ENCODE data around the gene WAPL.
"Not testable (repeated sequence)": the region's sequence is repeated elsewhere in the genome, so short reads cannot be mapped to it uniquely, and the experiment has no call there.

The WAPL gene

DNA sequence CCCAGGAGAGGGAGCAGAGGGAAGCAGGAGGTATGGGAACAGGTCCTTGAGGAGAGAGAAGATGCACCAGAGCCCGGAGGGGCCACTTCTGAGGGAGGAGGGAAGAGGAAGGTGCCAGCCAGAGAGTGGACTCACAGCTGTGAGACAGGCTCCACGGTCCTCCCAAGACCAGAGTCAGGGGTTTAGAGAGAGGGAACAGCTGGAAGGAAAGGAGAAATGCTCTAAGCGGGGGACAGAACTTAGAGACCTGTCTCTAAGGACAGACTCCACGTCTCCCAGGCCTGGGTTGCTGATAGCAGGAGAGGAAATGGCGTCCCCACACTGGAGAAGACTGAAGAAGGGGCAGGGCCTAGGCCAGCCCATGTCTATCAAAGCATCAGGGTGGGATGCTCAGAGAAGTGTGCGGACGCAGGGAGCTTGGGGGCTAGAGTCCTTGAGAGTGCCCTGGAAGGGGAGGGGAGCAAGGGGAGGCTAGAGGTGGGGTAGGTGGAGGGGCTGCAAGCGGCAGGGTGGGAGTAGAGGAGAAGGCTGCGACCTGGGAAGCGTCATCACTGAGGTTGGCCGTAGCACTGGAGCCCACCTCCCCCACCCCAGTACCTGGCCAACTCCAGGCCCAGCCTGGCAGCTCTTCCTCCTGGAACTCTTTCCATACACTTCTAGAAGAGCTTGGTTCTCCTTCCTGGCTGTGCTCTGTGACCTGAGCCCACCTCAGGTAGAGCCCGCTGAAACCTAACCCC, 129.4 kb downstream of the WAPL start:
- no peak overlapping the region for H3K4me3 ChIP-seq (ENCODE audit: control insufficient read depth, low read depth, low read length)
- TF ChIP-seq, protein P1, sequence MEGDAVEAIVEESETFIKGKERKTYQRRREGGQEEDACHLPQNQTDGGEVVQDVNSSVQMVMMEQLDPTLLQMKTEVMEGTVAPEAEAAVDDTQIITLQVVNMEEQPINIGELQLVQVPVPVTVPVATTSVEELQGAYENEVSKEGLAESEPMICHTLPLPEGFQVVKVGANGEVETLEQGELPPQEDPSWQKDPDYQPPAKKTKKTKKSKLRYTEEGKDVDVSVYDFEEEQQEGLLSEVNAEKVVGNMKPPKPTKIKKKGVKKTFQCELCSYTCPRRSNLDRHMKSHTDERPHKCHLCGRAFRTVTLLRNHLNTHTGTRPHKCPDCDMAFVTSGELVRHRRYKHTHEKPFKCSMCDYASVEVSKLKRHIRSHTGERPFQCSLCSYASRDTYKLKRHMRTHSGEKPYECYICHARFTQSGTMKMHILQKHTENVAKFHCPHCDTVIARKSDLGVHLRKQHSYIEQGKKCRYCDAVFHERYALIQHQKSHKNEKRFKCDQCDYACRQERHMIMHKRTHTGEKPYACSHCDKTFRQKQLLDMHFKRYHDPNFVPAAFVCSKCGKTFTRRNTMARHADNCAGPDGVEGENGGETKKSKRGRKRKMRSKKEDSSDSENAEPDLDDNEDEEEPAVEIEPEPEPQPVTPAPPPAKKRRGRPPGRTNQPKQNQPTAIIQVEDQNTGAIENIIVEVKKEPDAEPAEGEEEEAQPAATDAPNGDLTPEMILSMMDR (conservative IDR thresholded peaks at IDR 0.05; ENCODE audit: control insufficient read depth, insufficient read depth, low read depth, low read length) = no peak
- no peak for DNase-seq (ENCODE audit: low read depth)

DNA sequence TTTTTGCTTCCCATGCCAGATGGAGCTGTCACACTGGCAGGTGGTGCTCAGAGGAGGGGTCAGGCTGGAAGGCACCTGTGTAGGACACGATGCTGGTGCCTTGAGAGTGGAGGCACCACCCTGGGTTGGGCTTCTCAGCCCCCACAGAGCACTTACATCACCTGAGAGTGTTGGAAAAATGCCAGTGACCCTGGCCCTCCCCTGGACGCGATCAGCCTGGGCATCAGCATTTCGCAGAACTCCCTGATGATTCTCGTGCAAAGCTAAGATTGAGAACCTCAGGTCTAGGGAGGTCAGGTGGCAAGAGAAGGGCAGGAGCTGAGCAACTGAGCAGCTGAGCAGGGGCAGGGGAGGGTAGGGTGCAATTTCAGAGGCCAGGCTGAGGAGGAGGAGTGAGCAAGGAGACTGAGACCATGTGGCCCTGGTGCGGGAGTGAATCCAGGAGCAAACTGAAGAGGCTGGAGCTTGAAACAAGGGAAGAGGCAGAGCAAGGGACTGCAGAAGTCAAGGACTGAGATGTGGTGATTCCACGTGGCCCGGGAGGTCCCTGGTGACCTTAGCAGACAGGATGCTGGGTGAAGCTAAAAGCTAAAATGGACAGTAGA, 130.3 kb downstream of the WAPL start:
- TF ChIP-seq, protein P1 (conservative IDR thresholded peaks at IDR 0.05; ENCODE audit: control insufficient read depth, insufficient read depth, low read depth, low read length) = no peak
- H3K4me3 ChIP-seq (ENCODE audit: control insufficient read depth, low read depth, low read length) = no peak overlapping the region
- no peak for DNase-seq (ENCODE audit: low read depth)

- TF ChIP-seq, protein P1 (conservative IDR thresholded peaks at IDR 0.05; ENCODE audit: control insufficient read depth, insufficient read depth, low read depth, low read length) = no peak
- no peak overlapping the region for H3K4me3 ChIP-seq (ENCODE audit: control insufficient read depth, low read depth, low read length)
- no peak for DNase-seq (ENCODE audit: low read depth)
These were observed 131.1 kb downstream of the WAPL start for GRCh38 chr10:86390337-86391120.

GRCh38 chr10:86389441-86390193, 132.0 kb downstream of the WAPL start:
- TF ChIP-seq, protein P1 (conservative IDR thresholded peaks at IDR 0.05; ENCODE audit: control insufficient read depth, insufficient read depth, low read depth, low read length) = no peak
- no peak for DNase-seq (ENCODE audit: low read depth)
- no peak overlapping the region for H3K4me3 ChIP-seq (ENCODE audit: control insufficient read depth, low read depth, low read length)

- H3K4me3 ChIP-seq (ENCODE audit: control insufficient read depth, low read depth, low read length); DNase-seq (ENCODE audit: low read depth): not testable (repeated sequence)
These were observed 132.5 kb downstream of the WAPL start for GRCh38 chr10:86389109-86389440.

GRCh38 chr10:86388119-86388704, 133.4 kb downstream of the WAPL start:
- TF ChIP-seq, protein P1 (conservative IDR thresholded peaks at IDR 0.05; ENCODE audit: control insufficient read depth, insufficient read depth, low read depth, low read length) = no peak
- H3K4me3 ChIP-seq (ENCODE audit: control insufficient read depth, low read depth, low read length) = no peak overlapping the region
- DNase-seq (ENCODE audit: low read depth) = no peak
